ENCODE data around the gene EPB42.
A peak's percentile ranks its signal among the peaks of the same experiment; 100 is the strongest.

EPB42 gene

GRCh38 chr15:43218908-43219706 is 1.7 kb downstream of the EPB42 start:
- no peak for DNase-seq (ENCODE audit: insufficient read length, low spot score)
- TF ChIP-seq, protein P1, sequence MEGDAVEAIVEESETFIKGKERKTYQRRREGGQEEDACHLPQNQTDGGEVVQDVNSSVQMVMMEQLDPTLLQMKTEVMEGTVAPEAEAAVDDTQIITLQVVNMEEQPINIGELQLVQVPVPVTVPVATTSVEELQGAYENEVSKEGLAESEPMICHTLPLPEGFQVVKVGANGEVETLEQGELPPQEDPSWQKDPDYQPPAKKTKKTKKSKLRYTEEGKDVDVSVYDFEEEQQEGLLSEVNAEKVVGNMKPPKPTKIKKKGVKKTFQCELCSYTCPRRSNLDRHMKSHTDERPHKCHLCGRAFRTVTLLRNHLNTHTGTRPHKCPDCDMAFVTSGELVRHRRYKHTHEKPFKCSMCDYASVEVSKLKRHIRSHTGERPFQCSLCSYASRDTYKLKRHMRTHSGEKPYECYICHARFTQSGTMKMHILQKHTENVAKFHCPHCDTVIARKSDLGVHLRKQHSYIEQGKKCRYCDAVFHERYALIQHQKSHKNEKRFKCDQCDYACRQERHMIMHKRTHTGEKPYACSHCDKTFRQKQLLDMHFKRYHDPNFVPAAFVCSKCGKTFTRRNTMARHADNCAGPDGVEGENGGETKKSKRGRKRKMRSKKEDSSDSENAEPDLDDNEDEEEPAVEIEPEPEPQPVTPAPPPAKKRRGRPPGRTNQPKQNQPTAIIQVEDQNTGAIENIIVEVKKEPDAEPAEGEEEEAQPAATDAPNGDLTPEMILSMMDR (IDR thresholded peaks at IDR 0.05; ENCODE audit: insufficient read depth, missing control alignments), result peak; percentile 21
- FAIRE-seq, result no peak

DNA sequence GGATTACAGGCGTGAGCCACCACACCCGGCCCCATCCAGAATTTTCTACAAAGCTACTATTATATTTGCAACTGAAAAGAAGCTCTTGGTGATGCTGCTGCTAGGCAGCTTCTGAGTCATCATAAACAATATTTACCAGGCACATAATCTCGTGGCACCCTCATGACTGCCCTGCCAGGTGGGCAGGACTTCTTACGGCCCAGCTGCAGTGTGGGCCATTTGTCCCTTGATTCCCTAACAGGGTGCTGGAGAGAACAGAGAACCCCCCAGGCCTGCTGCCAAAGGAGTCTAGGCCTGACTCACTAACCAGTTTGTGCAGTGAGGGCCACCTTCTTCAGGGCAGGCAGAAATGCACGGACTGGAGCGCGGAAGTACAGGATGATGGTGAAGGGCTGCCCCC is 4.9 kb downstream of the EPB42 start:
- FAIRE-seq, result no peak
- TF ChIP-seq, protein P1 (IDR thresholded peaks at IDR 0.05; ENCODE audit: insufficient read depth, missing control alignments), result no peak
- DNase-seq (ENCODE audit: insufficient read length, low spot score), result no peak

GRCh38 chr15:43214592-43215295 is 6.1 kb downstream of the EPB42 start:
- DNase-seq (ENCODE audit: insufficient read length, low spot score), result no peak
- TF ChIP-seq, protein P1 (IDR thresholded peaks at IDR 0.05; ENCODE audit: insufficient read depth, missing control alignments), result no peak
- no peak for FAIRE-seq

- TF ChIP-seq, protein P1 (IDR thresholded peaks at IDR 0.05; ENCODE audit: insufficient read depth, missing control alignments), result no peak
- no peak for DNase-seq (ENCODE audit: insufficient read length, low spot score)
- FAIRE-seq, result no peak
These were observed 6.6 kb downstream of the EPB42 start for GRCh38 chr15:43214169-43214568.

DNA sequence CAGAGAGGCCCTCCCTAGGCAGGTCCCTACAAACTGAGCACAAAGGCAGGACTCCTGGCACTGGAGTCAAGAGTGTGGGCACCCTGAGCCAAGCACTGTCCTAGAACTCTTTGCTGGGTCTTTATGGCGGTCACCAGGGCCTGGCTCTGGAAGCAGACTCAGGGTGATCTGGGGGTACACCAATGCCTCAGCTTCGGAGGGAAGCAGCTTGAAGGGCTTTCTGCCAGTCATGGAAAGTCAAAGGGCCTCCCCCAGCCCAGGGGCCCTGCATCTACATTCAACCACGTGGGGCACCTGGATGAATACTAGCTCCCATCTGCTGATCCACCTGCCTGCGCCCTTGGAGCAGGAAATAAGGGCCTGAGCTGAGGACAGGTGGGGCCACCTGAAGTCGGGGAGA is 7.4 kb downstream of the EPB42 start:
- TF ChIP-seq, protein P1 (IDR thresholded peaks at IDR 0.05; ENCODE audit: insufficient read depth, missing control alignments), result no peak
- FAIRE-seq (no peak), DNase-seq (ENCODE audit: insufficient read length, low spot score) (no peak)

DNA sequence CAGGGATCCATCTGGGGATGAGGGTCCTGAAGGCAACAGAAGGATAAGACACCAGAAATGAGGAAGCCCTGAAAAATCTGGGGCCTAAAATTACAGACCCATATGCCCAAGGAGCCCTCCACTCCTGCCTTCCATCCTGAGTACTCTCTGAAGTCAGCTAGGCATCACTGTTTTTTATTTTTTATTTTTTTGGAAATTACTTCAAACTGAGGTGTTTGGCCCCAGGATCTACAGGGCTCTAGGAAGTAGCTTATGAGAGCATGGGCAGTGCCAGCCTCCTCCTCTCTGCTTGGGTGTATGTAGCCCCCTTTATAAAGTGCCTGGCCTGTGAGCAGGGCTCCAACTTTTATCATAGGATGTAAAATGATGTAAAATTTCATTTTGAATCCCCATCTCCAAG is 7.9 kb downstream of the EPB42 start:
- no peak for FAIRE-seq
- DNase-seq (ENCODE audit: insufficient read length, low spot score), result no peak
- TF ChIP-seq, protein P1 (IDR thresholded peaks at IDR 0.05; ENCODE audit: insufficient read depth, missing control alignments), result no peak

DNA sequence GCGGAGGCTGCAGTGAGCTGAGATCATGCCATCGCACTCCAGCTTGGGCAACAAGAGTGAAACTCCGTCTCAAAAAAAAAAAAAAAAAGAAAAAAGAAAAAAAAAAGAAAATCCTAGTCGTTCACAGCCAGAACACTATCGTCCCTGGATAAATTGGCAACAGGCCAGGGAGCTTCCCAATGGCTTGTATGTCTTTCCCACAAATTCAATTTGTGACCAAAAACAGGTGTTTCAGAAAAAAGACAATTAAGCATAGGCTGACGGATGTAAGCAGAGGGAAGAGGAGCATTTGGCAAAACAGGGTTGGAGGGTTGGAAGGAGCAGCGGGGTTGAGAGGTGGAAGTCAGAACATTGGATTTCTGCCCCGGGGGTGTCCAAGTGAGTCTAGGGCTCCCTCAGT is 8.5 kb downstream of the EPB42 start:
- FAIRE-seq (no peak), DNase-seq (ENCODE audit: insufficient read length, low spot score) (no peak)
- TF ChIP-seq, protein P1 (IDR thresholded peaks at IDR 0.05; ENCODE audit: insufficient read depth, missing control alignments), result no peak
